GM19035 (cell line): ENCODE results near the gene RNF182.
"Not testable (repeated sequence)": the region's sequence is repeated elsewhere in the genome, so short reads cannot be mapped to it uniquely, and the experiment has no call there.

Experiments used
- ATAC-seq: cut with Tn5 transposase; IDR thresholded peaks from one replicate; pipeline ENCODE4 v1.9.1; 2021; ENCODE audit not compliant: unreplicated experiment

The RNF182 gene

DNA sequence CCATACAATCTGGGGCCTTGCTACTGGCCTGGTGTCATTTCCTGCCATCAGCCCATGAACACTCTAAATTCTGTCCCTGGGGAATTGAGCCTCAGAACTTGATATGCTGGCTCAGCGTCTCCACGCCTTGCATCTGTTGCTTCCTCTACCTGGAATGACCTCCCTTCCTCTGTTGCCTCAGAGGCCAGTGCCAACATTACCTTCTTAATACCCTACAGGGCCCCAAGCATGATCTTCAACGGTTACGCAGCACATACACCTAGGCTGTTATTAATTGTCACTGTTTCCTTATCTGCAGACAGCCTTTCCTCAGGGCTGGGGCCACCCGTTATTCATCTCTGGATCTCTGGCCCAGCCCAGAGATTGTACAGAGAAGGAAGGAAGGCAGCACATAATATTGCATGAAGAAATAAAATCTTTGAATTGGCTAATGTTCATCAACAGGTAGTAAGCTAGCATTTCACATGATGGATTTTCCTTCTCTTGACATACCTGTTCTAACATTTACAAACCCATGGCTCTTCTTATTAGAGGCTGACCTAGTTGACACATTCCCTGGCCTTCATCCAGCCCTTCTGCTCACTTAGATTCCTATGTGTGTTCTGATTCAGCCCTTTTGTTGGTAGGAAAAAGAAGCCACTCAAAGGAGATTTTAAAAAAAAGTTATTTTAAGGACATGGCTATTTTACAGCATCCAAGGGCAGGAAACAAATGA lies 8.4 kb upstream of the RNF182 start:
- no peak for ATAC-seq

- no peak for ATAC-seq
These were observed 7.6 kb upstream of the RNF182 start for GRCh38 chr6:13917141-13917540.

- no peak for ATAC-seq
These were observed 6.0 kb upstream of the RNF182 start for GRCh38 chr6:13918686-13919250.

- ATAC-seq = no peak
These were observed 4.9 kb upstream of the RNF182 start for GRCh38 chr6:13919861-13920260.

- ATAC-seq = no peak
These were observed 4.2 kb upstream of the RNF182 start for GRCh38 chr6:13920552-13920951.

DNA sequence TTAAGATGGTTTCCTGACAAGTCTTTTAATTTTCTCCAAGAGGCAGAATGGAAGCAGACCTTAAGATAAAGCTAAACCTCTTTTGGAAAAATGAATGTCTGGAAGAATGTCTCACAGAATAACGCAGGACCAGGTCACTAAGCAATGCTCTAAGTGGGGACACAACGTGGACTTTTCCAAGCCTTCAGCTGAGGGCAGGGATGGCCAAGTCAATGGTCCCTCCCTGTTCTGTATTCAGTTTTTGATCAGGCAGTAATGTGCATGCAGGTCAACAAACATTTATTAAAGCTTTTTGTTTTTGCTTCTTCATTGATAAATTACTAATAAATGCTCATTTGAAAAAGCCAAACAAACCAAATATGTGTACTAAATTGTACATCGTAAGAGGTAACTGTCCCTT lies 2.0 kb upstream of the RNF182 start:
- ATAC-seq = no peak

DNA sequence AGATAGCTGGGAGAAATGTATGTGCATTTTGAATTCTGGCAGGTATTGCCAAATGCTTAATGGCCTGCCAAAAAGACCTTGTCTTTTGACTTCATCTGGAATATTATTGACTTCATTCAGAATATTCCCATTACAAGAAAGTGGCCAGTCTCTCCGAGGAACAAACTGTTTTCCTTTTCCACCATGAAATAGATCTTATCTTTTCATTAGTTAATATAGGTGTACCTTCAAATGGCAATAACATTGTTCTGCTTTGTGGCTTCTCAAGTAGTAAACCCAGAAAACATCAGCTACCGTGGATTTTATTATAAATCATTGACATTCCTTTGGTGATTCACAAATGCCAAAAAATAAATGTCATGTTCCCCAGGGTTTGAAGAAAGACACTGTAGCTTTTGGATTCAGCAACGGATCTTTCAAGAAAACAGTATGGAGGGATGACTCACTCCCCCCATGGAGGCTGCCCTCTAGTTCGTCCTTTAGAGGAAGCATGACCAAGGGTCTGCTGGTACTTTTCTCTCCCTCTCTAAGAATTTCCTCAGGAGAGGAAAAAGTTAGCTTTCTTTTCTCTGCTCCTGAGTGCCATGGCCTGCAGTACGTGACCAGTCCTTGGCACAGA lies 1.1 kb upstream of the RNF182 start:
- no peak for ATAC-seq

DNA sequence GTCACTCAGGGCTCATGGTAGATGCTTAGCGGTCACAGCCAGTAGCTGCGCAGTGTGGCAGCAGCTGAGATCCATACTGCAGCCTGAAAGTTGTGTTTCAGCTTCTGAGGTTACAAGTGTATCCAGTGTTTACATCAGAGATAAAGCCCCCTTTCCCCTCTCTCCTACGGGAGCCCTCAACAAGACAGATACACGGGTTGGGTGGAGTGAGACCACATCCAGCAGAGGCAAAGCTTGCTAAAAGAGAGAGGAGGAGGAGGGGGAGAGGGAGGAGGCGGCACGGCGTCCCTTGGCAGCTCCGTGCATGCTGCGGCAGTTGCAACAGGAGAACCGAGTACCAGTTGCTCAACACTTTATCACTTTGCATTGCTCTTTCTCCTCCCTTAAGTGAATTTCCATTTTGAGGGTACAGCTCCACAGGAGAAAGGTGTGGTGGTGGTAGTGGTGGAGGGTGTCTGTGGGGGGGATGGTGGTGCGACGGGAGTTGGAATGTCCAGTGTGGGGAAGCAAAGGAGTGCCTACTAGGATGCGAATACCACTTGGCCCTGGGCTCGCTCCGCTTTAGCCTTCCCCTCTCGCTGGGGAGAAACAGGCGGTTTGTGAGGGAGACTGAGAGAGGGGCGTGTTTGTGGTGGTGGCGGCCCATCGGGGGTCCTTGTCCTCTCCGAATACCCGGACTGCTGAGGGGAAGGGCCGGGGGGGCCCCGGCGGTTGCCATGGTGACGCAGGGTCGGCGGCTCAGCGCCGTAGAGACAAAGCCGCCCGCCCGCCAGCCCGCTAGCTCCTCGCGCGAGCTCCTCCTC lies 405 bp upstream of the RNF182 start:
- no peak for ATAC-seq

DNA sequence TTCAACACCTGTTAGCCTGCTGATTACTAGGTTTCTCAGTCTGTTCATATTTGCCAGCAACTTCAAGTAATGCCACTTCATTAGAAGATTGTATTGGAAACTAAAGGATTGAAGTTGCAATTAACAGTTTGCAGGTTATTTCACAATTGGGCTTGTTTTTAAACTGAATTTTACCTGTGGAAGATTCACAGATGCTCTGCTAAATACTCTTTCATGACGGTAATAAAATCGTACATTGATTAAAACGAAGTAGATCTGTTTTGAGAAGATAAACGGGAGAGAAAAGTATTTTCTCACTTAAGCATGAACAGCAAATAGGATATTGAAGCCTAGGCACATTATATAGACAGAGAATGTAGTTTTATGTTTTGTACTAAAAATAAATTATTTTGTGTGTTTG lies 1.6 kb downstream of the RNF182 start:
- no peak for ATAC-seq

GRCh38 chr6:13927203-13927602 lies 2.5 kb downstream of the RNF182 start:
- ATAC-seq = no peak

DNA sequence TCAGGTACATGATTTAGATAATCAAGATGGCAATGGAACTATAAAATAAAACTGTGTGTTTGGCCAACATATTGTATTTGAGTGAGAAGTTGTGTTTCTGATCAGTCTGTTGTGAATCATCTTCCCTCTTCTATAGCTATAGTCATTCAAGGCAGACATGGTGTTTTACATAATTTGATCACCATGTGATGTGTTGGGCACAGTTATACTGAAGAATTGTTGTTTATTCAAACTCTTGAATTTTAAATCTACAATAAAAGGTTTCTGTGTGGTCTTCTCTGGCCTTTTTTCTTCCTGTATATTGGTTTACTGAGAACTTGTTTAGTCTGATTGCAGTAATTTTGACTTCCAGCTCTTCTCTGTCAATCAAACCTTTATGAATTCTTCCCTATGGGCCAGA lies 4.4 kb downstream of the RNF182 start:
- ATAC-seq = no peak

DNA sequence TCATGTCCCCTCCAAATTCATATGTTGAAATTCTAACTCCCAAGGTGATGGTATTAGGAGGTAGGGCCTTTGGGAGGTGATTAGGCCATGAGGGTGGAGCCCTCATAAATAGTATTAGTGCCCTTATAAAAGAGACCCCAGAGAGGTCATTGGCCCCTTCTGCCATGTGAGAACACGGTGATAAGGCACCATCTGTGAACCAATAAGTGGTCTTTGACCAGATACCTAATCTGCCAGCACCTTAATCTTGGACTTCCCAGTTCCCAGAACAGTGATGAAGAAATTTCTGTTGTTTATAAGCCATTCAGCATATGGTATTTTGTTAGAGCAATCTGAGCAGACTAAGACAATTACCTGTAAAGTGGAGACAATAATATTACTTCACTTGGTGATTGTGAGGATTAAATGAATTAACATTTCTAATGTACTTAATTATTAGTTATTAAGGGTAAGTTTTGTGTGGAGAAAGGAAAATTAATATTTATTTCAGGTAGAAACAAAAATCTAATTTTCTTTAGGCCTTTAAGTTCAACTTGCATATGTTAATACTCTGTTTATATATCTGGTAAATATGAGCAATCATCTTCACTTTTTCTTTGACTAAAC lies 7.1 kb downstream of the RNF182 start:
- no peak for ATAC-seq

DNA sequence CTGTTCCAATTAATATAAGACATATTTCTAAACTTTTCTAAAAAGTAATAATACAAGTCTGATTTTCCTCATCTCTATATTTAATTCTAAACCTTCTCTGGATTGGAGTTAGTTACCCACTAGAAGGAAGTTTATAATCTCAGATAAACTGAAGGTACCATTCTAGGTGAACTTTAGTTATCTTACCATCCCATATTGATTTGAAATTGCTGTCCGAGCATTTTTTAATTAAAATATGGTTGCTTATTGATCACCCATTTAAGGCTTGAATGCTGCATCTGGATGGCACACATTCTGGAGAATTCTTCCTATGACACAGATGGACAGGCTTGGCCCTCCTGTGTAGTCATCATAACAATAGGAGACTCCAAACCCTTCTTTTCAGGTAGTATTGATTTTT lies 8.0 kb downstream of the RNF182 start:
- no peak for ATAC-seq

DNA sequence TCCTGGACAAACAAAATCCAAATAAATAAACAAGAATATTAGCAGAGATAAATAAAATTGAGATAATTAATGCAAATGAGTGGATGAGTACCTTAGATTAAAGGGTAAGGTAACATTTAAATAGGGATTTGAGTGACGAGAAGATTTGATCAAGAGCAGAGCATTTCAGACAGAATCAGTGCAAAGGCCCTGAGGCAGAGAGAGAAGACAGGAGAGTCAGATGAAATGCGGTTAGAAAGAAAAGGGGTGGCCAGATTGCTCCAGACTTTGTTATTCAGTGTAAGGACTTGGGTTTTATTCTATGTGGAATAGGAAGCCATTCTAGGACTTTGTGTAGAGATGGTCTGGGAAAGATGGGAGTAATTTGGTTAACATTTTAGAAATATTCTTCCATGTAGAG lies 10.0 kb downstream of the RNF182 start:
- ATAC-seq = no peak

- ATAC-seq = no peak
These were observed 10.6 kb downstream of the RNF182 start for GRCh38 chr6:13935190-13935880.

GRCh38 chr6:13935881-13936261 lies 11.1 kb downstream of the RNF182 start:
- not testable (repeated sequence) for ATAC-seq

GRCh38 chr6:13941902-13942301 lies 17.1 kb downstream of the RNF182 start:
- no peak for ATAC-seq

GRCh38 chr6:13943943-13944342 lies 19.2 kb downstream of the RNF182 start:
- no peak for ATAC-seq

DNA sequence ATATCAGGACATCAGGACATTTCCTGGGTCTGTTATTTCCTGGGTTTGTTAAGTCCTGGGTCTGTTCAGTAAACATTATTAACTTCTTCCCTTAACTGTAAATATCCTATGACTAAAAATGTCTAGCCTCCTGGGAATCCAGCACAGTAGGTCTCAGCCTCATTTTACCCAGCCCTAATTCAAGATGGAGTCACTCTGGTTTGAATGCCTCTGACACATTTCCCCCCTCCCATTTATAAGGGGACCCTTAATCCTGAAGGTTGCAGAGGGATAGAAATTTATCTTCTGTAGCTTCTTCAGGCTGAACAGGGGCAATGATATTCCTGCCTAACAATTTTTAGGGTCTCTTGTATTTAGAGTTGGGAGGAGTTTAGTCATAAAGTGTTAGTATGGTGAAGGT lies 21.8 kb downstream of the RNF182 start:
- no peak for ATAC-seq

- ATAC-seq = no peak
These were observed 22.9 kb downstream of the RNF182 start for GRCh38 chr6:13947611-13948178.
